Activated T-cell treated with anti-CD3 and anti-CD28 coated beads, Interleukin-2, amount 50 U/mL, for 24 hours (primary cell): ENCODE data around the gene BIRC5.

Experiments used
- DNase-seq: peaks from one replicate; pipeline ENCODE4 v3.0.0-alpha.2; 2020
- H3K27ac Mint-ChIP-seq: 2 replicates; pipeline ENCODE4 v1.8.0; 2020; ENCODE audit warnings: mild to moderate bottlenecking, mixed read lengths
- H3K27me3 Mint-ChIP-seq: 2 replicates; pipeline ENCODE4 v1.8.0; 2020; ENCODE audit warnings: mixed read lengths
- H3K36me3 Mint-ChIP-seq: 2 replicates; pipeline ENCODE4 v1.8.0; 2020; ENCODE audit warnings: low read depth, mixed read lengths
- H3K4me1 Mint-ChIP-seq: 2 replicates; pipeline ENCODE4 v1.8.0; 2020; ENCODE audit warnings: low read depth, mixed read lengths
- H3K4me3 Mint-ChIP-seq: 2 replicates; pipeline ENCODE4 v1.8.0; 2020; ENCODE audit warnings: mild to moderate bottlenecking, moderate library complexity, mixed read lengths
- H3K9me3 Mint-ChIP-seq: 2 replicates; pipeline ENCODE4 v1.8.0; 2020; ENCODE audit warnings: mixed read lengths

The BIRC5 gene

DNA sequence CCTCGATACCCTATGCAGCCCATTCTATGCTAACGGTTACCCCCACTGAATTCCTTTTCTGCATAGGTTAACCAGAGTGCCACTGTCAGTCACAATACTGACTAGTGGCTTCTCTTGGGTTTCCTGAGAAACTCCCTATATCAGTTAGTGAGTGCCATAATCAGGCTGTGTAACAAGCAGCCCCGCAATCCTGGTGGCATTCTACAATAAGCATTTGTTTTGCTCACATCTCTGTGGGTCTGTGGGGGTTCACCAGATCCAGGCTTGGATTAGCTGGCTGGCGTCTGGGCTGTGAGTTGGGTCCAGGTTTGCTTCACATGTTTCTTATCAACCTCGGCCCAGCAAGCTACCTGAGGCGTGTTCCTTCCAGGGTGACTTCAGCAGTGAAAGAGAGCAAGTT is 59.8 kb downstream of the BIRC5 start:
- no peak overlapping the region for H3K27ac Mint-ChIP-seq
- H3K4me1 Mint-ChIP-seq: peaks cover 44% of the 10 kb centered on the region
- no peak for DNase-seq
- H3K36me3 Mint-ChIP-seq: no peaks in the 10 kb centered on the region
- no peak overlapping the region for H3K4me3 Mint-ChIP-seq
- no peaks in the 10 kb centered on the region for H3K27me3 Mint-ChIP-seq
- no peaks in the 10 kb centered on the region for H3K9me3 Mint-ChIP-seq
